MCF 10A (cell line): ENCODE data around the gene DYSF. TPM values are rescaled to one million over a fixed set of nuclear protein-coding genes. Genes with fewer than 3 reads are reported as not detected.

ENCODE experiments used
- BruUV-seq: library from RNA; stranded (reverse); fragments of 400-500 nt; replicated peaks from 2 replicates; lab custom pipeline; 2021; lab: Mats Ljungman, UMichigan
- CTCF ChIA-PET: fragments of 300-600 bp; sonication (Branson Sonifier 250); formaldehyde crosslinking; extraction: SDS; loops from one replicate; lab custom pipeline; 2021; ENCODE audit warnings: antibody characterized with exemption, inconsistent platforms; lab: Yijun Ruan, JAX
- POLR2A ChIA-PET: fragments of 300-600, 350-650 bp; sonication (Branson Sonifier 250); formaldehyde crosslinking; extraction: SDS; loops from one replicate; lab custom pipeline; 2020; ENCODE audit warnings: antibody characterized with exemption, inconsistent platforms; lab: Yijun Ruan, JAX
- DNase-seq: peaks from one replicate; pipeline ENCODE4 v3.0.0-alpha.2; 2018; ENCODE audit not compliant: unreplicated experiment
- H3K27ac Mint-ChIP-seq: one replicate; pipeline ENCODE4 v1.8.0; 2022; ENCODE audit warnings: mild to moderate bottlenecking, low read depth, mixed read lengths; ENCODE audit not compliant: unreplicated experiment
- H3K27me3 Mint-ChIP-seq: one replicate; pipeline ENCODE4 v1.8.0; 2022; ENCODE audit warnings: mixed read lengths; ENCODE audit not compliant: insufficient read depth, unreplicated experiment
- H3K36me3 Mint-ChIP-seq: one replicate; pipeline ENCODE4 v1.8.0; 2022; ENCODE audit warnings: mild to moderate bottlenecking, moderate library complexity, mixed read lengths; ENCODE audit not compliant: insufficient read depth, unreplicated experiment
- H3K4me1 Mint-ChIP-seq: one replicate; pipeline ENCODE4 v1.8.0; 2022; ENCODE audit warnings: mixed read lengths; ENCODE audit not compliant: insufficient read depth, unreplicated experiment
- H3K4me3 Mint-ChIP-seq: one replicate; pipeline ENCODE4 v1.8.0; 2022; ENCODE audit warnings: mild to moderate bottlenecking, moderate library complexity, mixed read lengths; ENCODE audit not compliant: unreplicated experiment
- H3K9me3 Mint-ChIP-seq: one replicate; pipeline ENCODE4 v1.8.0; 2022; ENCODE audit warnings: mixed read lengths; ENCODE audit not compliant: unreplicated experiment
- intact Hi-C: fragments of 100-400 bp; cut with micrococcal nuclease; formaldehyde crosslinking; loops from 2 replicates; pipeline ENCODE4 v1.14.1; 2022
- total RNA-seq: library from RNA; stranded (reverse); gene quantifications from 2 replicates; pipeline ENCODE4 v1.2.3, GENCODE V29; 2022
- TF ChIP-seq, protein P1 (sequence below): fragments of 200-600 bp; IDR thresholded peaks from one replicate; pipeline ENCODE4 v1.8.0; 2022; ENCODE audit warnings: antibody characterized with exemption, mild to moderate bottlenecking; ENCODE audit not compliant: unreplicated experiment

DYSF gene
- total RNA-seq, 1 experiment from 2014 or later = 2.0 TPM

DNA sequence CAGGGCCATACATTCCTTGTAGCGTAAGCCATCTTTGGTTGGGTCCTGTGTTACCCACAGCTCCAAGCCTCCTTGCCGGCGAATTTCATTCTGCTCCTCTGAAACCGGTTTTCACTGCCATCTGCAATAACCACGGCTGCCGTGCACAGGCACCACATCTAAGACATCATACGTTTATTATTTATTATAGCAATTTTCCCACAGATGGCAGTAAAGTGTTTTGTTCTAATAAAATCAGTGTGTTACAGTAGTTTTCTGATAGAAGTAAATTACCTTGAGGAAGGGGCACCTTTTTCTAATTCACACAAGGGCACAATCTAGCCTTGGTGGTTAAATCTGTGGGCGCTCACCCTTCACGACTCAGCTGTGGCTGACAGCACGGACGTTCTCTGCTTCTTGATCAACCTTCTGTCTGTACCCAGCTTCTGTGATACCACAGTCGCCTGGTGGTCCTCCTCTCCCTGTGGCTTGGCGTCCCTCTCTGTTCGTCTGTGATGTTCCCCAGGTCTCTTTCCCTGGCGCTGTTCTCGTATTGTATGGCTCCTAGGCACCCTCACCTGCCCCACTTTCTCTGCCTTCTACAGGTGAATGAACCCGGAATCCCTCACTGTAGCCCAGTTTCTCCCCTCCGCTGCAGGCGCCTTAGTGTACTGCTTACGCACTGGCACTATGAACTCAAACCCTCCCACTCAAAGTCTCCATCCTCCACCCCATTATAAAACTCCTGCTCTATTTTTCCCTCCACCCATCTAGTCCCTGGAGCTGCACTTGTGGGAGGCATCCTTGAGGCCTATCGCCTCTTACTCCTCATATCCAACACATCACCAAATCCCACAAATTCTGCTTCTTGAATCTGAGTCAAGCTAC is 236.8 kb downstream of the DYSF start:
- CTCF ChIA-PET = no interaction called here
- no peaks in the 10 kb centered on the region for H3K4me1 Mint-ChIP-seq
- H3K27me3 Mint-ChIP-seq = peaks cover 59% of the 10 kb centered on the region
- POLR2A ChIA-PET = no interaction called here
- DNase-seq = no peak
- TF ChIP-seq, protein P1, sequence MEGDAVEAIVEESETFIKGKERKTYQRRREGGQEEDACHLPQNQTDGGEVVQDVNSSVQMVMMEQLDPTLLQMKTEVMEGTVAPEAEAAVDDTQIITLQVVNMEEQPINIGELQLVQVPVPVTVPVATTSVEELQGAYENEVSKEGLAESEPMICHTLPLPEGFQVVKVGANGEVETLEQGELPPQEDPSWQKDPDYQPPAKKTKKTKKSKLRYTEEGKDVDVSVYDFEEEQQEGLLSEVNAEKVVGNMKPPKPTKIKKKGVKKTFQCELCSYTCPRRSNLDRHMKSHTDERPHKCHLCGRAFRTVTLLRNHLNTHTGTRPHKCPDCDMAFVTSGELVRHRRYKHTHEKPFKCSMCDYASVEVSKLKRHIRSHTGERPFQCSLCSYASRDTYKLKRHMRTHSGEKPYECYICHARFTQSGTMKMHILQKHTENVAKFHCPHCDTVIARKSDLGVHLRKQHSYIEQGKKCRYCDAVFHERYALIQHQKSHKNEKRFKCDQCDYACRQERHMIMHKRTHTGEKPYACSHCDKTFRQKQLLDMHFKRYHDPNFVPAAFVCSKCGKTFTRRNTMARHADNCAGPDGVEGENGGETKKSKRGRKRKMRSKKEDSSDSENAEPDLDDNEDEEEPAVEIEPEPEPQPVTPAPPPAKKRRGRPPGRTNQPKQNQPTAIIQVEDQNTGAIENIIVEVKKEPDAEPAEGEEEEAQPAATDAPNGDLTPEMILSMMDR = no peak
- no peak overlapping the region for H3K27ac Mint-ChIP-seq
- no peaks in the 10 kb centered on the region for H3K36me3 Mint-ChIP-seq
- BruUV-seq = no TSS peak
- H3K4me3 Mint-ChIP-seq = no peak overlapping the region
- H3K9me3 Mint-ChIP-seq = no peaks in the 10 kb centered on the region
- intact Hi-C loops = no loop called here

DNA sequence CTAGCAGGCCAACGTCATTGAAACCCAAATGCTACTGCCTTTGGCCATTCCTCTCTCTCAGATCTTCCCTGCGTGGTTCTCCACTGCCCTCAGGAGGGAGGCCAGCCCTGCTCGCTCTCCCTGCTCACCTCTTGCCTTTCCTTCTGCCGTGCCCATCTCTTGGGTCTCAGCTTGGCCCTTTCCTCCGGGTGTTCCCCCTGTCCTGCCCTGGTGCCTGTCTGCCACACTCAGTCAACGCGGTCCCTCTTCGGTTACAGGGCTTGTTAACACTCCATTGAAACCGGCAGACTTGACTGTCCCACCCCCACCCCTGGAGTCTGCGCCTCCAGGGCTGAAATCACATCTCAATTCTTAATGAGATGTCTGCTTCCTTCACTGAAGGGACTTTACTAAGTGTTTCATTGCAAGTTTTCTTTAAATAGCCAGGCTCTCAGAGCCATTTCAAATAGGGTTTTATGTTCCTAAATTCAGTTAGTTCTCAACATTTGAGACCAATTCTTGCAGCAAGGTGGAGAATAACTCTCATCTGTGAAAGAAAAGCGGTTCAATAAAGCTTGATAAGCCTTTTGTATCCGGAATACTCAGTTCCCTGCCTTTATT is 237.6 kb downstream of the DYSF start:
- Mint-ChIP-seq H3K27ac (no peak overlapping the region), H3K36me3 (no peaks in the 10 kb centered on the region), H3K4me3 (no peak overlapping the region), H3K9me3 (no peaks in the 10 kb centered on the region), H3K27me3 (peaks cover 66% of the 10 kb centered on the region), H3K4me1 (no peaks in the 10 kb centered on the region)
- TF ChIP-seq, protein P1 = no peak
- BruUV-seq = no TSS peak
- intact Hi-C loops = no loop called here
- no peak for DNase-seq
- POLR2A ChIA-PET = no interaction called here
- CTCF ChIA-PET = no interaction called here

DNA sequence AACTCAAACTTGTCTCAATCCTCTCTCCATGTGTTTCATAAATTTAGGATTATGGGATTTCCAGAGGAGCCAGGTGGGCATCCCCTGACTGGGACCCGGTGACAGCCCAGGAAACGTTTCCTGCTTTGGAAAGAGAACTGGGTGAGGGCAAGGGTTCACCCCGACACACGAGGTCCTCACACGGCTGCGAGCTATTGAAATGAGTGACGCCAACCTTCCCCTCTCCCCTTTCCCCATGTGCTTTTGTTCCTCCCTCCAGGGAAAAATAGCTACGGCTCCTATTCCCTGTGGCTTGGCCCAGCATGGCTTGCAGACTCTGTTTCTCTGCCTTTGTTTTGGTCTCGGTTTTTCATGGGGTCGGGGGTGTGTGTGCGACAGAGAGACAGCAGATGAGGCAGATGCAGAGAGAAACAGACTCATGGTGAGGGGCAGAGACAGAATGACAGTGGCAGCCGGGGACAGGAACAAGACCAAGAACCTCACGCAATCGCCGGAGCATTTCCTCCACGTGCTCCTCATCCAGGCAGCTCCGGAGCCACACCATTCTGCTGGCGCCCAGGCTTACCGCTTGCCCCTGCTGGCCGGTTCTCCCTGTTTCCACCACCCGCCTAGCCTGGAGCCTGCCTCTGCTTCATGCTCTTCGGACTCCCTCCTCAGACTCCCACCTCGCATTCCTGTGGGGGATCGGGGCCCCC is 238.5 kb downstream of the DYSF start:
- Mint-ChIP-seq H3K9me3 (no peaks in the 10 kb centered on the region), H3K4me3 (no peak overlapping the region), H3K36me3 (no peaks in the 10 kb centered on the region), H3K27me3 (peaks cover 66% of the 10 kb centered on the region), H3K4me1 (no peaks in the 10 kb centered on the region), H3K27ac (no peak overlapping the region)
- ChIA-PET POLR2A (no interaction called here), CTCF (interaction anchor here (0.9 kb wide), 1 partner anchor 271 kb away, joined by 3 read pairs; no protein-coding TSS in a partner anchor)
- BruUV-seq = no TSS peak
- TF ChIP-seq, protein P1 = no peak
- intact Hi-C loops = no loop called here
- DNase-seq = no peak

DNA sequence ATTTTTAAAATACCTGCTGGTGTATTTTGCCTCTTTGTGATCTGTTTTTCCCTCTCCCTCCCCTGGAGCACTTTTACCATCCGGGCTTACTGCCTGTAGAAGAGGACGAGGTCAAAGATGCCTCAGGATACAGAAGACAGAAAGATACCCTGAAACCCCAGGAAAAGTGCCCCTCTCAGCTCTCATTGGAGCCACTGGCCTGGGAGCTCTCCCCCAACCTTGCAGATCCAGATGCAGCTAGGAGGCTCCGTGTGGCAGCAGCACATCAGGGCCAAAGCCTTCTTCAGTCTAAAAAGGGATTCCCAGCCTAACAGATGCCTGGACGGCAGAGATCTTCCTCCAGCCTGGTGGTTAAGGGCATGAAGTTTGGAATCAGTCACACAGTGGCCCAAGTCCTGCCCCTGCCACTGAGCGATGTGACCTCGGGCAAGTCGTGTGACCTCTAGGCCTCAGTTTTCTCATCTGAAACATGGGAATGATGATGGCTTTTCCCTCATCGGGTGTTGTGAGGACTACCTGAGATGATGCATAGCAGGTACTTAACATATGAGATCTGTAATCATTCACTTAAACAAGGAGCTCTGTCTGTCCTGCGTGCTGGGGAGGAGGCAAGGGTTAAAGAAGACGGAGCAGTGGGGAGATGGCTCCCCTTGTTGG is 239.4 kb downstream of the DYSF start:
- POLR2A ChIA-PET = no interaction called here
- no peaks in the 10 kb centered on the region for H3K4me1 Mint-ChIP-seq

More for the DNA sequence above, 239.4 kb downstream of the DYSF start:
- Mint-ChIP-seq H3K36me3 (no peaks in the 10 kb centered on the region), H3K27me3 (peaks cover 66% of the 10 kb centered on the region), H3K27ac (no peak overlapping the region), H3K9me3 (no peaks in the 10 kb centered on the region), H3K4me3 (no peak overlapping the region)
- CTCF ChIA-PET = interaction anchor here (0.6 to 1.0 kb wide), 2 partner anchors 108 to 125 kb away, joined by 3 read pairs; no protein-coding TSS in a partner anchor
- TF ChIP-seq, protein P1 = no peak
- intact Hi-C loops = no loop called here
- no TSS peak for BruUV-seq
- no peak for DNase-seq
